Endothelial cell of umbilical vein (primary cell): ENCODE measurements around the gene GPR68. TPM values are rescaled to one million over a fixed set of nuclear protein-coding genes. Genes with fewer than 3 reads are reported as not detected.

Source experiments
- BruUV-seq: library from RNA; stranded (reverse); fragments of 400-500 nt; replicated peaks from 2 replicates; lab custom pipeline; 2021; lab: Mats Ljungman, UMichigan
- CTCF ChIA-PET: fragments of 300-600, 350-600 bp; sonication (Branson Sonifier 250); formaldehyde crosslinking; loops from one replicate; lab custom pipeline; 2021; ENCODE audit warnings: antibody characterized with exemption, inconsistent platforms; lab: Charles Lee
- POLR2A ChIA-PET: fragments of 300-600, 350-600 bp; sonication (Branson Sonifier 250); formaldehyde crosslinking; loops from one replicate; lab custom pipeline; 2021; ENCODE audit warnings: antibody characterized with exemption, inconsistent platforms; lab: Charles Lee
- DNase-seq: peaks from one replicate; pipeline ENCODE4 v3.0.0-alpha.2; 2011; ENCODE audit warnings: low read depth, low spot score
- FAIRE-seq: peaks from 2 replicates; lab custom pipeline; 2011; peaks lifted over from hg19 to GRCh38; lab: Jason Lieb, UNC
- H2AFZ ChIP-seq: 2 replicates; pipeline ENCODE4 v1.6.0; 2012; ENCODE audit warnings: low read depth, low read length, control low read depth, inconsistent platforms
- H3K27ac ChIP-seq: 2 replicates; pipeline ENCODE4 v1.5.1; 2011; ENCODE audit warnings: low read depth, mild to moderate bottlenecking, control low read depth, low read length, moderate library complexity; ENCODE audit not compliant: insufficient read depth
- H3K27me3 ChIP-seq, 2 experiments: 2 replicates each; pipeline versions ENCODE4 v1.6.0 to v1.6.1; 2011; ENCODE audit warnings: low read length in 2 of 2, mixed read lengths in 1 of 2; ENCODE audit not compliant: control insufficient read depth in 2 of 2, insufficient read depth in 2 of 2
- H3K36me3 ChIP-seq, 2 experiments: 2 replicates in 1 of 2; 3 replicates in 1 of 2; pipeline ENCODE4 v1.5.1; 2011; ENCODE audit warnings: low read length in 2 of 2, mild to moderate bottlenecking in 1 of 2, moderate library complexity in 1 of 2; ENCODE audit not compliant: control insufficient read depth in 2 of 2, insufficient read depth in 2 of 2; ENCODE audit errors: extremely low read depth in 1 of 2
- H3K4me1 ChIP-seq: 3 replicates; pipeline ENCODE4 v1.5.1; 2011; ENCODE audit warnings: mild to moderate bottlenecking, low read length; ENCODE audit not compliant: control insufficient read depth, insufficient read depth; ENCODE audit errors: extremely low read depth
- H3K4me2 ChIP-seq: 2 replicates; pipeline ENCODE4 v1.6.1; 2011; ENCODE audit warnings: low read length, control low read depth, mixed read lengths; ENCODE audit not compliant: insufficient read depth
- H3K4me3 ChIP-seq, 3 experiments: fragments of 200-600 bp in 1 of 3; sonication (generic), shearing (Covaris generic) in 1 of 3; replicated peaks in 1 of 3; 2 replicates each; pipeline ENCODE4 v1.5.1; 2011 to 2016; ENCODE audit warnings: control low read depth in 3 of 3, low read length in 3 of 3, mild to moderate bottlenecking in 2 of 3, inconsistent platforms in 1 of 3, low read depth in 1 of 3, moderate library complexity in 1 of 3; ENCODE audit not compliant: insufficient read depth in 1 of 3
- H3K79me2 ChIP-seq: 2 replicates; pipeline ENCODE4 v1.6.0; 2012; ENCODE audit warnings: low read length, inconsistent platforms; ENCODE audit not compliant: control insufficient read depth, insufficient read depth
- H3K9ac ChIP-seq: replicated peaks from 2 replicates; pipeline ENCODE3; 2011; ENCODE audit warnings: low read length, control low read depth; ENCODE audit not compliant: insufficient read depth; ENCODE audit errors: extremely low read depth
- H3K9me1 ChIP-seq: replicated peaks from 3 replicates; pipeline ENCODE4 v1.6.0; 2011; ENCODE audit warnings: mild to moderate bottlenecking, low read length; ENCODE audit not compliant: control insufficient read depth, insufficient read depth; ENCODE audit errors: extremely low read depth
- H3K9me3 ChIP-seq: replicated peaks from 2 replicates; pipeline ENCODE4 v1.5.1; 2012; ENCODE audit warnings: low read length, inconsistent platforms; ENCODE audit not compliant: control insufficient read depth, insufficient read depth
- H4K20me1 ChIP-seq: replicated peaks from 2 replicates; pipeline ENCODE3; 2011; ENCODE audit warnings: mild to moderate bottlenecking, low read length; ENCODE audit not compliant: control insufficient read depth, insufficient read depth; ENCODE audit errors: extremely low read depth
- EZH2 ChIP-seq: IDR thresholded peaks from 2 replicates; pipeline ENCODE4 v1.6.1; 2012; ENCODE audit warnings: borderline replicate concordance, low read depth, mild to moderate bottlenecking, moderate library complexity, low read length, inconsistent platforms; ENCODE audit not compliant: severe bottlenecking
- FOS ChIP-seq: IDR thresholded peaks from 2 replicates; pipeline ENCODE4 v1.6.1; 2011; ENCODE audit warnings: mild to moderate bottlenecking, low read length, moderate library complexity, borderline replicate concordance; ENCODE audit not compliant: insufficient read depth
- GATA2 ChIP-seq: IDR thresholded peaks from 2 replicates; pipeline ENCODE4 v1.7.0; 2011; ENCODE audit warnings: low read depth, mild to moderate bottlenecking, moderate library complexity, mixed read lengths, low read length; ENCODE audit not compliant: insufficient read length, insufficient read depth
- JUN ChIP-seq: IDR thresholded peaks from 2 replicates; pipeline ENCODE4 v1.6.1; 2011; ENCODE audit warnings: borderline replicate concordance, low read depth; ENCODE audit not compliant: insufficient read length, insufficient read depth
- MYC ChIP-seq: IDR thresholded peaks from one replicate; pipeline ENCODE4 v1.6.1; 2011; ENCODE audit warnings: mild to moderate bottlenecking, low read depth, low read length
- POLR2A ChIP-seq: IDR thresholded peaks from 2 replicates; pipeline ENCODE4 v1.6.1; 2012; ENCODE audit warnings: low read depth, mild to moderate bottlenecking, control low read depth, low read length
- POLR2AphosphoS5 ChIP-seq: IDR thresholded peaks from 2 replicates; pipeline ENCODE4 v1.6.1; 2012; ENCODE audit warnings: low read depth, mild to moderate bottlenecking, control low read depth, low read length, moderate library complexity; ENCODE audit not compliant: insufficient read depth
- dilution Hi-C: fragments of 300-500 bp; cut with MboI; formaldehyde crosslinking; loops from one replicate; pipeline ENCODE4 v1.15.0; 2019; ENCODE audit warnings: low sequenced_read_pairs; ENCODE audit not compliant: extremely low pct_ligation_motif_present
- intact Hi-C: fragments of 100-400 bp; cut with micrococcal nuclease; formaldehyde crosslinking; loops from one replicate; pipeline ENCODE4 v1.10.0; 2022
- polyA plus RNA-seq, 4 experiments: library from polyadenylated mRNA; depleted of rRNA in 3 of 4; stranded (reverse) in 3 of 4; unstranded in 1 of 4; fragments of >200 nt; gene quantifications; 2 replicates each; pipeline versions ENCODE4 v1.2.1 to v1.2.3, GENCODE V29; 2011 to 2012; ENCODE audit warnings: missing spikeins in 1 of 4
- total RNA-seq: library from RNA; stranded (reverse); gene quantifications from 2 replicates; pipeline ENCODE4 v1.2.3, GENCODE V29; 2021
- TF ChIP-seq, protein P1 (sequence below): IDR thresholded peaks from 2 replicates; pipeline ENCODE4 v1.6.1; 2011; ENCODE audit not compliant: insufficient read depth, insufficient read length
- TF ChIP-seq, protein P2 (sequence below), 2 donors: IDR thresholded peaks; 1 replicate in 1 of 2; 2 replicates in 1 of 2; pipeline ENCODE4 v1.5.1; 2011; ENCODE audit warnings: low read length in 2 of 2, mild to moderate bottlenecking in 2 of 2, moderate library complexity in 2 of 2, control low read depth in 1 of 2, inconsistent platforms in 1 of 2, low read depth in 1 of 2; ENCODE audit not compliant: insufficient read depth in 1 of 2; ENCODE audit errors: extremely low read depth in 1 of 2

The GPR68 gene
- total and polyA plus RNA-seq, 2 donors (not counting 3 experiments of a cell fraction or from before 2014, with no cell fraction given): 0.24 to 0.36 TPM

DNA sequence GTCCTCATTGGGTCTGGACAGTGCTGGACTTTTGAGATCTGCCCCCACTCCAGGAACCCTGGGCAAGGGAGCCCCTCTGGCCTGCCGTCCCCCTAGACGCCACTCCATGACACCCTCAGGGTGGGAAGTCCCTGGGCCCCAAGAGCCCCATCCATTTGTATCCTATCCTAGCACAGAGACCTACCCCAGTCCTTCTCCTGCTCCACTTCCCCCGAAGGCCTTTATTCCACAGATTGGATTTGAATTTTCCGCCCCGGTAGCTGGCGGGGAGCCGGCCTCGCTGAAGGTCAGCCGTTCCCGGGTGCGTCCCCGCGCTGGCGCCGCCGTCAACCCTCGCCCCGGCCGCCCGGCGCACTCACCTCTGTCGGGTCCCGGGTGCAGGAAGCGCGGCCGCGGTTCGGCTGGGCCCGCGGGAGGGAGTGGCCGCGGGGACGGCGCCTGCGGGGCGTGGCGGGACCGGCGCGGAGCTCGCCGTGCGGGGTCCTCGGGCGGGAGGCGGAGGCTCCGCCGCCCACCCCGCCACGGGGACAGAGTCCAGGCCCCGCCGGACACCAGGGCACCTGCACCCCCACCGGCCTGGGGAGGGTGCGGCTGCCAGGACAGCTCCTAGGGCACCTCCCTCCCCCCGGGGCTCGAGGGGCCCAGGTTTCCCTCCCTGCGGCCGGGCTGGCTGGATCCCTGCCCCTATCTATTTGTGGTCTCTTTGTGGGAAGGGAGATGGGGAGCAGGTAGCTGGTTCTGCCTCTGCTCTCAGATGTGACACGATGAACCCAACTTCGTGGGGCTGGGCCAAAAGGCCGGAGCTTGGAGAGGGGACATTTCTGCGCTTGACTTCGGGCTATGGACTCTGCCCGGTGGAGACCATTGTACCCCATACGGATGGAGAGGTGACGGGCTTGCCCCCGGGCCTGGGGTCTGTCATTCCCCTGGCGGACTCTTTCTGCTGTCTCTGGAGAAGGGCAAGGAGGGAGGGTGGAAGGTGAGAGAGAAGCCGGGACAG, 19.9 kb upstream of the GPR68 start:
- no peaks in the 10 kb centered on the region for H4K20me1 ChIP-seq
- H3K27me3 ChIP-seq: no peaks in the 10 kb centered on the region
- CTCF ChIA-PET: interaction anchor here (0.6 to 2.7 kb wide), 5 partner anchors 9 to 91 kb away, joined by 3 to 22 read pairs (median 3); no protein-coding TSS in a partner anchor
- H2AFZ ChIP-seq: peak overlapping the region; percentile 72
- intact Hi-C loops (loop anchor here (5.0 kb wide), 1 partner anchor 87 kb away; no protein-coding TSS in a partner anchor), dilution Hi-C loops (no loop called here)
- peak overlapping the region; percentile 59 for H3K4me2 ChIP-seq
- H3K79me2 ChIP-seq: no peaks in the 10 kb centered on the region
- no peak for TF ChIP-seq MYC
- TF ChIP-seq GATA2: no peak
- TF ChIP-seq, protein P1, sequence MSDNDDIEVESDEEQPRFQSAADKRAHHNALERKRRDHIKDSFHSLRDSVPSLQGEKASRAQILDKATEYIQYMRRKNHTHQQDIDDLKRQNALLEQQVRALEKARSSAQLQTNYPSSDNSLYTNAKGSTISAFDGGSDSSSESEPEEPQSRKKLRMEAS: no peak
- no peak for TF ChIP-seq EZH2
- TF ChIP-seq, protein P2, sequence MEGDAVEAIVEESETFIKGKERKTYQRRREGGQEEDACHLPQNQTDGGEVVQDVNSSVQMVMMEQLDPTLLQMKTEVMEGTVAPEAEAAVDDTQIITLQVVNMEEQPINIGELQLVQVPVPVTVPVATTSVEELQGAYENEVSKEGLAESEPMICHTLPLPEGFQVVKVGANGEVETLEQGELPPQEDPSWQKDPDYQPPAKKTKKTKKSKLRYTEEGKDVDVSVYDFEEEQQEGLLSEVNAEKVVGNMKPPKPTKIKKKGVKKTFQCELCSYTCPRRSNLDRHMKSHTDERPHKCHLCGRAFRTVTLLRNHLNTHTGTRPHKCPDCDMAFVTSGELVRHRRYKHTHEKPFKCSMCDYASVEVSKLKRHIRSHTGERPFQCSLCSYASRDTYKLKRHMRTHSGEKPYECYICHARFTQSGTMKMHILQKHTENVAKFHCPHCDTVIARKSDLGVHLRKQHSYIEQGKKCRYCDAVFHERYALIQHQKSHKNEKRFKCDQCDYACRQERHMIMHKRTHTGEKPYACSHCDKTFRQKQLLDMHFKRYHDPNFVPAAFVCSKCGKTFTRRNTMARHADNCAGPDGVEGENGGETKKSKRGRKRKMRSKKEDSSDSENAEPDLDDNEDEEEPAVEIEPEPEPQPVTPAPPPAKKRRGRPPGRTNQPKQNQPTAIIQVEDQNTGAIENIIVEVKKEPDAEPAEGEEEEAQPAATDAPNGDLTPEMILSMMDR (IDR thresholded peaks at IDR 0.05; ENCODE audit: extremely low read depth in 1 of 2, insufficient read depth in 1 of 2, low read depth in 1 of 2, low read length in 2 of 2): no peak
- no peak for TF ChIP-seq JUN
- no peak for TF ChIP-seq POLR2A
- no peak for TF ChIP-seq FOS
- TF ChIP-seq POLR2AphosphoS5: no peak
- no peaks in the 10 kb centered on the region for H3K9me1 ChIP-seq
- no peaks in the 10 kb centered on the region for H3K36me3 ChIP-seq
- H3K4me3 ChIP-seq: peak overlapping the region; percentile 34 to 45 (median 40)
- POLR2A ChIA-PET: no interaction called here
- no TSS peak for BruUV-seq
- H3K4me1 ChIP-seq: peaks cover 3% of the 10 kb centered on the region
- no peak for FAIRE-seq
- H3K27ac ChIP-seq: no peak overlapping the region
- no peak for DNase-seq
- no peaks in the 10 kb centered on the region for H3K9me3 ChIP-seq
- H3K9ac ChIP-seq: peak overlapping the region; percentile 38
